ENCODE results near the gene CASZ1. TPM values are rescaled to one million over a fixed set of nuclear protein-coding genes. Genes with fewer than 3 reads are reported as not detected.

The CASZ1 gene
- total and polyA plus RNA-seq, 10 donors: 0.73 to 14.5 (median 9.1) TPM

DNA sequence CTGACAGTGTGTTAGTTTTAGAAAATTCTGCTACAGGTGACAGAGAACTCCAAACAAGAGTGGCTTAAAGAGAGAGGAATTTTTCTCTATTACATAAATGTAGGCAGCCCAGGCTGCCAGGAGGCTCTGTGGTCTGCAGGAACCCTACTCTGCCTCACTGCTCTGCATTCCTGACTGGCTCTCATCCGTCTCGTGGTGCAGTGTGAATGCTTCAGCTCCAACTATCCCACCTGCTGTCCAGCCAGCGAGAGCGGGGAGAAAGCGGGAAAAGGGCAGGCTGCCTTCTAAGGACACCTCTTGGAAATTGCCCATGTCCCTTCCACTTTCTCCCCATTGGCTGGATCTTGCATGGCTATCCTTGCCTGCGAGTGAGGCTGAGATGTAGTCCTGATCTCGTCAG, 190.4 kb downstream of the CASZ1 start:
- Histone ChIP-seq H3K4me1 (no peaks in the 10 kb centered on the region), H3K4me3 (no peak overlapping the region), H3K27me3 (replicated peaks in 1 of 7) (no peaks in the 10 kb centered on the region), H3K36me3 (peaks cover 0 to 47% (median 0%) of the 10 kb centered on the region in 6 donors), H3K9me3 (no peaks in the 10 kb centered on the region), H3K27ac (no peak overlapping the region)
- DNase-seq: no peak
- TF ChIP-seq POLR2AphosphoS5 (IDR thresholded peaks at IDR 0.05) (no peak), POLR2A (IDR thresholded peaks at IDR 0.05) (no peak)
- TF ChIP-seq, protein P1, sequence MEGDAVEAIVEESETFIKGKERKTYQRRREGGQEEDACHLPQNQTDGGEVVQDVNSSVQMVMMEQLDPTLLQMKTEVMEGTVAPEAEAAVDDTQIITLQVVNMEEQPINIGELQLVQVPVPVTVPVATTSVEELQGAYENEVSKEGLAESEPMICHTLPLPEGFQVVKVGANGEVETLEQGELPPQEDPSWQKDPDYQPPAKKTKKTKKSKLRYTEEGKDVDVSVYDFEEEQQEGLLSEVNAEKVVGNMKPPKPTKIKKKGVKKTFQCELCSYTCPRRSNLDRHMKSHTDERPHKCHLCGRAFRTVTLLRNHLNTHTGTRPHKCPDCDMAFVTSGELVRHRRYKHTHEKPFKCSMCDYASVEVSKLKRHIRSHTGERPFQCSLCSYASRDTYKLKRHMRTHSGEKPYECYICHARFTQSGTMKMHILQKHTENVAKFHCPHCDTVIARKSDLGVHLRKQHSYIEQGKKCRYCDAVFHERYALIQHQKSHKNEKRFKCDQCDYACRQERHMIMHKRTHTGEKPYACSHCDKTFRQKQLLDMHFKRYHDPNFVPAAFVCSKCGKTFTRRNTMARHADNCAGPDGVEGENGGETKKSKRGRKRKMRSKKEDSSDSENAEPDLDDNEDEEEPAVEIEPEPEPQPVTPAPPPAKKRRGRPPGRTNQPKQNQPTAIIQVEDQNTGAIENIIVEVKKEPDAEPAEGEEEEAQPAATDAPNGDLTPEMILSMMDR (IDR thresholded peaks at IDR 0.05 in 8 of 11, conservative IDR thresholded peaks at IDR 0.05 in 3 of 11): no peak
- WGBS, 5 donors: 89 to 99% (median 94%) methylated on average over 7 of the region's 7 CpGs
- intact Hi-C loops (cut with DNase I; ENCODE audit: low total_unique reads): no loop called here

DNA sequence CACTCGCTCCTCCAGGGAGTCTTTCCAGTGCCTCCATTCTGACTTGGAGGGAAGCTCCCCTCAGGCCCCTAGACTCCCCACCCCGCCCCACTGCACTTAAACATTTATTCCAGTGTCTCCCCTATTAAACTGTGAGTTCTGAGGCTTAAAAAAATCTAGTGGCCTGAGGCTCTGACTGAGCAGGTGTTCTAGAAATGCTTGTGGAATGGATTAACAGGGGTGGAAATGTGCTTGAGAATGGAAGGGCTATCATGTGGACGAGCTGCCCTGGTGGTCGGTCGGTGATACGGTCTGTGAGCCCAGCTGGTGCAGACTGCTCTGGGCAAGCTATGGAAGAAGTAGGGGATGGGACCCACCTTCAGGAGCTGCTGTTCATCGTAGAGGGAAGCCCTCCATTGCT, 191.5 kb downstream of the CASZ1 start:
- no peaks in the 10 kb centered on the region for H3K4me1 ChIP-seq
- WGBS, 5 donors: 95 to 98% (median 97%) methylated on average over 7 of the region's 7 CpGs
- TF ChIP-seq POLR2A (IDR thresholded peaks at IDR 0.05): no peak
- TF ChIP-seq, protein P1 (IDR thresholded peaks at IDR 0.05 in 8 of 11, conservative IDR thresholded peaks at IDR 0.05 in 3 of 11): no peak
- H3K36me3 ChIP-seq: peaks cover 0 to 58% (median 2%) of the 10 kb centered on the region in 6 donors
- no peaks in the 10 kb centered on the region for H3K9me3 ChIP-seq
- no peak for DNase-seq
- H3K4me3 ChIP-seq: no peak overlapping the region
- intact Hi-C loops (cut with DNase I; ENCODE audit: low total_unique reads): no loop called here
- no peak overlapping the region for H3K27ac ChIP-seq
- no peaks in the 10 kb centered on the region for H3K27me3 ChIP-seq (replicated peaks in 1 of 7)

DNA sequence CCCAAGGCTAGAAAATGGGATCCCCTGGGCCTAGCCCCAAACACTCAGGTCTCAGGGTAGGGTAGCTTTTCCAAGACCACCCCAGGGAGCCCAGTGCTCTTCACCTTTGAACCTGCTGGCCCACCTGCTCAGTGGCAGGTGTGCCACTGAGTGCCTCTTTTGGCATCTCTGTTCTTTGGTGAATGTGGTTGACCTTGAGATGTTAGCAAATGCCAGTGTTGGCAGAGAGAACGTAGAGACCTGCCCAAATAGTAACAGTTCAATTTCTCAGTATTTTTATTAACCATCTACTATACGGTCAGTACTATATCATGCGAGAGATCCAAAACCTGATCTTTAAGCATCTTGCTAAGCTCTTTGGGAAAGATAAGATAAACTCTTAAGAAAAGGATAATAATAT, 193.5 kb downstream of the CASZ1 start:
- no peak overlapping the region for H3K27ac ChIP-seq
- 88 to 96% (median 95%) methylated on average over 3 of the region's 3 CpGs for WGBS, 5 donors
- intact Hi-C loops (cut with DNase I; ENCODE audit: low total_unique reads): no loop called here
- no peak overlapping the region for H3K4me3 ChIP-seq
- no peaks in the 10 kb centered on the region for H3K9me3 ChIP-seq
- H3K36me3 ChIP-seq: peaks cover 0 to 66% (median 4%) of the 10 kb centered on the region in 6 donors
- no peaks in the 10 kb centered on the region for H3K4me1 ChIP-seq
- DNase-seq: no peak
- H3K27me3 ChIP-seq (replicated peaks in 1 of 7): no peaks in the 10 kb centered on the region
- TF ChIP-seq POLR2A (IDR thresholded peaks at IDR 0.05) (no peak), POLR2AphosphoS5 (IDR thresholded peaks at IDR 0.05) (no peak)
- TF ChIP-seq, protein P1 (IDR thresholded peaks at IDR 0.05 in 8 of 11, conservative IDR thresholded peaks at IDR 0.05 in 3 of 11): no peak

DNA sequence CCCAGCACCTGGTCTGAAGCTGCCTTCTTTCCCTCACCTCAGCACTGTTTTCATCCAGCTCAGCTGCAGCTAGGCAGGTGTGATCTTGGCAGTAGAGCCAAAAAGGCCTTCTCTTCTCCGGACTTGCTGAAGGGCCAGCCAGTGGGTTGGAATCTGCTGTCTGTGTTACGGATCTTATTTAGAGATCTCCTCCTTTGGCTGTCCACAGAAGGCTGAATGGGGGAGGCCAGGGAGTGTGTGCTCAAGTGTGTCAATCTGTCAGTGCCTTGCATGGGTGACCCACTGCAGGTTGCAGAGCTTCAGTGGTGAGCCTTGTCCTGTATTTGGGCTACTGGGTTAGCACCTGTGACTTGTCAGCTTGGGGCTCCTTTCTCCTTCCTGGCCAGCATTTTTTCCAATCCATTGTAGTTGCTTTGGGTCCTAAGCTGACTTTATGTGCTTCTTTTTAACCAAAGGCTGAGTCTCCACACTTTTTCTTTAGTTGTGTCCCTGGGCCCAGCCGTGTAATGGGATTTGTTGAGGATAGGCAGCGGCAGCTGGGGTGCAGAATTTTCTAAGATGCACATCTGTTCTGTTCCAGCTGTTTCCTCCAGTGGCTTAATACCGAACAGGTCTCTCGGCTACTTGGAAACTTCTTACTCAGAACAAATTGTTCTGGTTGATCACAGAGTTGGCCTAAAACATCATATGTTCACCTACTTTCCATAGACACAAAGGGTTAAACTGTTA, 194.9 kb downstream of the CASZ1 start:
- H3K27me3 ChIP-seq (replicated peaks in 1 of 7): no peaks in the 10 kb centered on the region
- no peak for DNase-seq
- TF ChIP-seq POLR2A (IDR thresholded peaks at IDR 0.05) (no peak), POLR2AphosphoS5 (IDR thresholded peaks at IDR 0.05) (no peak)
- TF ChIP-seq, protein P1 (IDR thresholded peaks at IDR 0.05 in 8 of 11, conservative IDR thresholded peaks at IDR 0.05 in 3 of 11): no peak
- peaks cover 0 to 66% (median 4%) of the 10 kb centered on the region in 6 donors for H3K36me3 ChIP-seq
- no peaks in the 10 kb centered on the region for H3K9me3 ChIP-seq
- intact Hi-C loops (cut with DNase I; ENCODE audit: low total_unique reads): no loop called here
- H3K4me1 ChIP-seq: peaks cover 0 to 5% (median 0%) of the 10 kb centered on the region in 6 donors
- H3K4me3 ChIP-seq: no peak overlapping the region
- 90 to 95% (median 92%) methylated on average over 6 of the region's 6 CpGs for WGBS, 5 donors
- no peak overlapping the region for H3K27ac ChIP-seq

All from spleen (tissue), 11 donors.